Measurements from ENCODE around the gene MRPS18A. TPM values are rescaled to one million over a fixed set of nuclear protein-coding genes. Genes with fewer than 3 reads are reported as not detected.

Gene MRPS18A
- total and polyA plus RNA-seq, 2 of the 8 experiments (the other 6 are each of a cell fraction or from before 2014, with no cell fraction given) = 48.3 to 121 TPM

- TF ChIP-seq POU5F1 (IDR thresholded peaks at IDR 0.05; ENCODE audit: low read depth, low read length) = no peak
- TF ChIP-seq POLR2A (IDR thresholded peaks at IDR 0.05; ENCODE audit: control extremely low read depth in 1 of 2, low read depth in 2 of 2, low read length in 2 of 2) = no peak; a peak in 1 of 3 replicates
- no peak for TF ChIP-seq KDM4A (IDR thresholded peaks at IDR 0.05; ENCODE audit: low read depth, low read length, severe bottlenecking)
- TF ChIP-seq MAFK (IDR thresholded peaks at IDR 0.05; ENCODE audit: low read depth, low read length) = no peak
- no peak; the same call in 1 of the 2 replicates for TF ChIP-seq POLR2AphosphoS5 (IDR thresholded peaks at IDR 0.05; ENCODE audit: low read depth, low read length)
- no peak for TF ChIP-seq E2F6 (IDR thresholded peaks at IDR 0.05)
These were observed 17.5 kb downstream of the MRPS18A start (continued) for GRCh38 chr6:43669922-43670622.

Measured in H1 (cell line).